ENCODE data around the gene SERPINB2. TPM values are rescaled to one million over a fixed set of nuclear protein-coding genes. Genes with fewer than 3 reads are reported as not detected.
"Not testable (repeated sequence)": the region's sequence is repeated elsewhere in the genome, so short reads cannot be mapped to it uniquely, and the experiment has no call there.

The SERPINB2 gene
- total RNA-seq, 1 donor from 2014 or later = not detected

GRCh38 chr18:63928331-63928730 is 40.8 kb downstream of the SERPINB2 start:
- no peak for DNase-seq (ENCODE audit: low spot score)
- Mint-ChIP-seq H3K4me3 (ENCODE audit: unreplicated experiment) (no peak overlapping the region), H3K27ac (ENCODE audit: unreplicated experiment) (no peak overlapping the region), H3K9me3 (ENCODE audit: low read depth) (peaks cover 3% of the 10 kb centered on the region), H3K4me1 (ENCODE audit: low read depth) (no peaks in the 10 kb centered on the region), H3K36me3 (ENCODE audit: low read depth) (no peaks in the 10 kb centered on the region), H3K27me3 (ENCODE audit: low read depth) (peaks cover 33% of the 10 kb centered on the region)
- TF ChIP-seq CTCF (IDR thresholded peaks at IDR 0.05) = no peak

GRCh38 chr18:63929369-63929768 is 41.9 kb downstream of the SERPINB2 start:
- not testable (repeated sequence) for H3K27ac Mint-ChIP-seq (ENCODE audit: unreplicated experiment); H3K4me3 Mint-ChIP-seq (ENCODE audit: unreplicated experiment); H3K36me3 Mint-ChIP-seq (ENCODE audit: low read depth); DNase-seq (ENCODE audit: low spot score); H3K4me1 Mint-ChIP-seq (ENCODE audit: low read depth); H3K9me3 Mint-ChIP-seq (ENCODE audit: low read depth)
- H3K27me3 Mint-ChIP-seq (ENCODE audit: low read depth) = peaks cover 28% of the 10 kb centered on the region

- Mint-ChIP-seq H3K27me3 (ENCODE audit: low read depth) (peaks cover 26% of the 10 kb centered on the region), H3K27ac (ENCODE audit: unreplicated experiment) (no peak overlapping the region), H3K36me3 (ENCODE audit: low read depth) (no peaks in the 10 kb centered on the region), H3K4me3 (ENCODE audit: unreplicated experiment) (no peak overlapping the region), H3K4me1 (ENCODE audit: low read depth) (no peaks in the 10 kb centered on the region), H3K9me3 (ENCODE audit: low read depth) (peaks cover 3% of the 10 kb centered on the region)
- no peak for TF ChIP-seq CTCF (IDR thresholded peaks at IDR 0.05)
- no peak for DNase-seq (ENCODE audit: low spot score)
Measured at GRCh38 chr18:63930773-63931354, 43.4 kb downstream of the SERPINB2 start.

- DNase-seq (ENCODE audit: low spot score) = peak; percentile 90
- peak; percentile 83 for TF ChIP-seq CTCF (IDR thresholded peaks at IDR 0.05)
- H3K9me3 Mint-ChIP-seq (ENCODE audit: low read depth) = no peaks in the 10 kb centered on the region
- H3K27ac Mint-ChIP-seq (ENCODE audit: unreplicated experiment) = no peak overlapping the region
- H3K36me3 Mint-ChIP-seq (ENCODE audit: low read depth) = no peaks in the 10 kb centered on the region
- peaks cover 5% of the 10 kb centered on the region for H3K4me1 Mint-ChIP-seq (ENCODE audit: low read depth)
- peak overlapping the region; percentile 64 for H3K4me3 Mint-ChIP-seq (ENCODE audit: unreplicated experiment)
- peaks cover 9% of the 10 kb centered on the region for H3K27me3 Mint-ChIP-seq (ENCODE audit: low read depth)
Measured at GRCh38 chr18:63936156-63936931, 48.8 kb downstream of the SERPINB2 start.

GRCh38 chr18:63936932-63937393 is 49.5 kb downstream of the SERPINB2 start:
- H3K27ac Mint-ChIP-seq (ENCODE audit: unreplicated experiment) = no peak overlapping the region
- TF ChIP-seq CTCF (IDR thresholded peaks at IDR 0.05) = no peak
- peaks cover 2% of the 10 kb centered on the region for H3K9me3 Mint-ChIP-seq (ENCODE audit: low read depth)
- peaks cover 5% of the 10 kb centered on the region for H3K4me1 Mint-ChIP-seq (ENCODE audit: low read depth)
- H3K4me3 Mint-ChIP-seq (ENCODE audit: unreplicated experiment) = no peak overlapping the region
- H3K36me3 Mint-ChIP-seq (ENCODE audit: low read depth) = peaks cover 2% of the 10 kb centered on the region
- no peak for DNase-seq (ENCODE audit: low spot score)
- peaks cover 6% of the 10 kb centered on the region for H3K27me3 Mint-ChIP-seq (ENCODE audit: low read depth)

Data from chondrocyte (in vitro differentiated cells).